ENCODE results near the gene CXCR1. TPM values are rescaled to one million over a fixed set of nuclear protein-coding genes. Genes with fewer than 3 reads are reported as not detected.
"Not testable (repeated sequence)": the region's sequence is repeated elsewhere in the genome, so short reads cannot be mapped to it uniquely, and the experiment has no call there.

Gene CXCR1
- total RNA-seq, 1 donor from 2014 or later: not detected

DNA sequence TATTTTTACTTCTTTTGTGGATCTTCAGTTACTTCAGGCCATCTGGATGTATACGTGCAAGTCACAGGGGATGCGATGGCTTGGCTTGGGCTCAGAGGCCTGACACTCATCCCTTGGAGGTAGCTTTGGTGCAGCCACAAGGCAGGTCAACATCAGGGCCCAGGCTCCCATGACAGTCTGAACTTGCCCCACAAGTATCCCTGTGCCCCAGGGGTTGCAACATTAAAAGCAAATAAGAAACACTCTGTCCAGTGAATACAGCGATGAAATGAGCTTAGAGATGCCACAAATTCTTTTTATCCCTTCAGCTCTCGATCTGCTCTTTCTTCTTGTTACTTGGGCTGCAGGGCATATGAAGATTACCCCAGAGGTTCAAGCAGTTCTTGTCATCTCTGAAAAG is 13.0 kb upstream of the CXCR1 start:
- DNase-seq (ENCODE audit: low spot score): no peak
- no peaks in the 10 kb centered on the region for H3K4me1 Mint-ChIP-seq
- no peaks in the 10 kb centered on the region for H3K4me1 ChIP-seq
- H3K4me3 Mint-ChIP-seq: no peak overlapping the region
- no peaks in the 10 kb centered on the region for H3K27me3 ChIP-seq
- H3K27ac Mint-ChIP-seq: no peak overlapping the region
- H3K27me3 Mint-ChIP-seq (ENCODE audit: insufficient read depth, low read depth): peaks cover 9% of the 10 kb centered on the region
- no peaks in the 10 kb centered on the region for H3K36me3 Mint-ChIP-seq
- no peaks in the 10 kb centered on the region for H3K79me2 ChIP-seq (ENCODE audit: low read depth)
- TF ChIP-seq EZH2 (IDR thresholded peaks at IDR 0.05) (no peak), EZH2phosphoT487 (IDR thresholded peaks at IDR 0.05) (no peak)
- TF ChIP-seq, protein P1, sequence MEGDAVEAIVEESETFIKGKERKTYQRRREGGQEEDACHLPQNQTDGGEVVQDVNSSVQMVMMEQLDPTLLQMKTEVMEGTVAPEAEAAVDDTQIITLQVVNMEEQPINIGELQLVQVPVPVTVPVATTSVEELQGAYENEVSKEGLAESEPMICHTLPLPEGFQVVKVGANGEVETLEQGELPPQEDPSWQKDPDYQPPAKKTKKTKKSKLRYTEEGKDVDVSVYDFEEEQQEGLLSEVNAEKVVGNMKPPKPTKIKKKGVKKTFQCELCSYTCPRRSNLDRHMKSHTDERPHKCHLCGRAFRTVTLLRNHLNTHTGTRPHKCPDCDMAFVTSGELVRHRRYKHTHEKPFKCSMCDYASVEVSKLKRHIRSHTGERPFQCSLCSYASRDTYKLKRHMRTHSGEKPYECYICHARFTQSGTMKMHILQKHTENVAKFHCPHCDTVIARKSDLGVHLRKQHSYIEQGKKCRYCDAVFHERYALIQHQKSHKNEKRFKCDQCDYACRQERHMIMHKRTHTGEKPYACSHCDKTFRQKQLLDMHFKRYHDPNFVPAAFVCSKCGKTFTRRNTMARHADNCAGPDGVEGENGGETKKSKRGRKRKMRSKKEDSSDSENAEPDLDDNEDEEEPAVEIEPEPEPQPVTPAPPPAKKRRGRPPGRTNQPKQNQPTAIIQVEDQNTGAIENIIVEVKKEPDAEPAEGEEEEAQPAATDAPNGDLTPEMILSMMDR (IDR thresholded peaks at IDR 0.05): no peak
- no peak overlapping the region for H3K9ac ChIP-seq
- no peak overlapping the region for H3K4me2 ChIP-seq
- no peaks in the 10 kb centered on the region for H3F3A ChIP-seq (ENCODE audit: low read depth)
- H3K4me3 ChIP-seq: no peak overlapping the region
- H3K9me3 ChIP-seq (ENCODE audit: low read depth): no peaks in the 10 kb centered on the region
- no peaks in the 10 kb centered on the region for H4K20me1 ChIP-seq (ENCODE audit: low read depth)
- no peak overlapping the region for H2AFZ ChIP-seq (replicated peaks)
- no peak overlapping the region for H3K27ac ChIP-seq
- H3K36me3 ChIP-seq: no peaks in the 10 kb centered on the region
- no peaks in the 10 kb centered on the region for H3K9me3 Mint-ChIP-seq

DNA sequence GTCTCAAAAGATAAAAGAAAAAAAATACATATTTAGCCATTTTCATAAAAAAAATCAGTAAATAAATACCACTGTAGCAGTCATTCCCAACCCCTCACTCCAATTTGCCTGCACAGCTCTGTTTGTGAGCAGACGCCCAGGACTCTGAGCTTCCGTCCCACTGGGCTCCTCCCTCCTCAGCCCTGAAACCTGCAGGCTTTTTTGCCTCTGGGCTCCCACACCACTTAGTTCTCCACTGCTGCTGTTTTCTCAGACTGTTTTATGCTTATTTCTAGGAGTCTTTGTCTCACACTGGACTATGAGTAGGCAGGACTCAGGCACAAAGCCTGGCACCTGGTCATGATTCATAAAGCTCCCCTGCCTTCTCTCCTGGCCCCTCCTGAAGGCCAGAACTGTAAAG is 6.1 kb upstream of the CXCR1 start:
- Histone ChIP-seq H3F3A (ENCODE audit: low read depth) (no peaks in the 10 kb centered on the region), H4K20me1 (ENCODE audit: low read depth) (no peaks in the 10 kb centered on the region), H2AFZ (replicated peaks) (no peak overlapping the region), H3K27me3 (no peaks in the 10 kb centered on the region), H3K9ac (no peak overlapping the region), H3K4me2 (no peak overlapping the region), H3K9me3 (ENCODE audit: low read depth) (no peaks in the 10 kb centered on the region), H3K27ac (no peak overlapping the region), H3K36me3 (no peaks in the 10 kb centered on the region), H3K4me1 (no peaks in the 10 kb centered on the region), H3K79me2 (ENCODE audit: low read depth) (no peaks in the 10 kb centered on the region), H3K4me3 (no peak overlapping the region)
- Mint-ChIP-seq H3K9me3 (no peaks in the 10 kb centered on the region), H3K36me3 (no peaks in the 10 kb centered on the region), H3K4me3 (no peak overlapping the region), H3K27me3 (ENCODE audit: insufficient read depth, low read depth) (peaks cover 16% of the 10 kb centered on the region), H3K27ac (no peak overlapping the region), H3K4me1 (no peaks in the 10 kb centered on the region)
- TF ChIP-seq EZH2phosphoT487 (IDR thresholded peaks at IDR 0.05) (no peak), EZH2 (IDR thresholded peaks at IDR 0.05) (no peak)
- TF ChIP-seq, protein P1 (IDR thresholded peaks at IDR 0.05): no peak
- DNase-seq (ENCODE audit: low spot score): no peak

GRCh38 chr2:218171744-218172143 is 5.0 kb upstream of the CXCR1 start:
- not testable (repeated sequence) for H3K27ac Mint-ChIP-seq; H3K9me3 Mint-ChIP-seq; H3K36me3 ChIP-seq; H3K27me3 ChIP-seq; H3K79me2 ChIP-seq (ENCODE audit: low read depth); H3K4me3 Mint-ChIP-seq; H3K9ac ChIP-seq; H4K20me1 ChIP-seq (ENCODE audit: low read depth); H2AFZ ChIP-seq (replicated peaks); H3K4me3 ChIP-seq; H3K4me1 ChIP-seq; H3K4me2 ChIP-seq; DNase-seq (ENCODE audit: low spot score); H3K27ac ChIP-seq; H3F3A ChIP-seq (ENCODE audit: low read depth); H3K4me1 Mint-ChIP-seq; H3K9me3 ChIP-seq (ENCODE audit: low read depth); H3K36me3 Mint-ChIP-seq
- peaks cover 16% of the 10 kb centered on the region for H3K27me3 Mint-ChIP-seq (ENCODE audit: insufficient read depth, low read depth)

DNA sequence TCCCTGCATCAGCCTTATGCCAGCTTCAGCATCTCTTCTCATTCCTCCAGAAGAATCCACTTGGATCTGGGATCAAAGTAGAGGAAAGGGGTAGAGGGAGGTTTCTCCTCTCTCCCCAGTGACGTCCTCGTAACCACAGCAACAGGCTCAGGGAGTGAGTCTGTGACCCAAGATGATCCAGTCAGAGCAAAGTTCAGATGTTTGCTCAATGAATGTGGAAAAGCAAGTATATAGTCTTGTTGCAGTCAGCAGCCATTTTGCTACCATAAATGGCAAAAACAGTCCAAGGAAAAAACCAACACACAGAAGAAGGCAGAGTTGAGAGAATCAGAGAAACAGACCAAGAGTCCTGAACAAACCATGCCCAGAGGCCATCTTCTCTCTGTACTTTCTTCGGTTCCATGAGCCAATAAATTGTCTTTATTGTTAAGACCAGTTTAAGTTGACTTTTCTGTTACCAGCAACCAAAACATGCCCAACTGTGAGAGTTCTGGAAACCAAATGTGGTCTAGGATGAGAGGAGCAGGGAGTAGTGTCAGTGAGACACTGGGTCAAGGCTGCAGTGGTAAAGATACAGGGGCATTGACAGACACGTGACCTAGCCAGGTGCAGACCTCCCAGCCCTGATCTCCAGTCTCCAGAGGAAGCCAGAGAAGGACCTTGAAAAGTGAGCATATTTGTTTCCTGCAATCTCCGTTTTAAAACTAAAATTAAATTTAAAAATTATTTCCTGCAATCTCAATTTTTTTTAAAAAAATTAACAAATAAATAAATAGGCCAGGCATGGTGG is 3.2 kb upstream of the CXCR1 start:
- H3K4me3 Mint-ChIP-seq: no peak overlapping the region
- Histone ChIP-seq H3K27me3 (no peaks in the 10 kb centered on the region), H3K9me3 (ENCODE audit: low read depth) (no peaks in the 10 kb centered on the region), H3K4me3 (no peak overlapping the region), H2AFZ (replicated peaks) (no peak overlapping the region), H3K4me1 (no peaks in the 10 kb centered on the region), H4K20me1 (ENCODE audit: low read depth) (no peaks in the 10 kb centered on the region), H3K36me3 (no peaks in the 10 kb centered on the region), H3K27ac (no peak overlapping the region), H3K4me2 (no peak overlapping the region), H3F3A (ENCODE audit: low read depth) (no peaks in the 10 kb centered on the region), H3K79me2 (ENCODE audit: low read depth) (no peaks in the 10 kb centered on the region), H3K9ac (no peak overlapping the region)
- TF ChIP-seq, protein P1 (IDR thresholded peaks at IDR 0.05): no peak
- no peak for TF ChIP-seq EZH2 (IDR thresholded peaks at IDR 0.05)
- TF ChIP-seq EZH2phosphoT487 (IDR thresholded peaks at IDR 0.05): no peak
- H3K36me3 Mint-ChIP-seq: no peaks in the 10 kb centered on the region
- no peak overlapping the region for H3K27ac Mint-ChIP-seq
- H3K9me3 Mint-ChIP-seq: no peaks in the 10 kb centered on the region
- no peak for DNase-seq (ENCODE audit: low spot score)
- H3K27me3 Mint-ChIP-seq (ENCODE audit: insufficient read depth, low read depth): peaks cover 24% of the 10 kb centered on the region
- no peaks in the 10 kb centered on the region for H3K4me1 Mint-ChIP-seq

Data from neural progenitor cell (in vitro differentiated cells).